Measurements from ENCODE around the gene DLG5. TPM values are rescaled to one million over a fixed set of nuclear protein-coding genes. Genes with fewer than 3 reads are reported as not detected.

Gene DLG5
- total and polyA plus RNA-seq, 10 of the 15 experiments (the other 5 are each of a cell fraction or from before 2014, with no cell fraction given), result 0.18 to 6.6 (median 2.7) TPM

GRCh38 chr10:77819210-77820112 lies 107.1 kb downstream of the DLG5 start (continued):
- TF ChIP-seq MYB (IDR thresholded peaks at IDR 0.05; ENCODE audit: borderline replicate concordance, low read depth, low read length) (no peak), POU2F2 (IDR thresholded peaks at IDR 0.05; ENCODE audit: borderline replicate concordance, low read depth, low read length) (no peak)

GRCh38 chr10:77818378-77818777 lies 108.2 kb downstream of the DLG5 start:
- Histone ChIP-seq H3K27me3 (replicated peaks in 1 of 2; ENCODE audit: control insufficient read depth in 2 of 2, insufficient read depth in 2 of 2, low read length in 1 of 2) (no peaks in the 10 kb centered on the region), H3K79me2 (ENCODE audit: control insufficient read depth, insufficient read depth, low read length) (no peaks in the 10 kb centered on the region), H4K20me1 (ENCODE audit: control insufficient read depth, insufficient read depth) (no peaks in the 10 kb centered on the region), H2AFZ (ENCODE audit: control insufficient read depth, low read depth, low read length) (no peak overlapping the region), H3K4me3 (no peak overlapping the region), H3K9me3 (replicated peaks; ENCODE audit: control insufficient read depth, insufficient read depth, low read length) (no peaks in the 10 kb centered on the region), H3K4me1 (ENCODE audit: control insufficient read depth, insufficient read depth, low read length) (no peaks in the 10 kb centered on the region), H3K27ac (ENCODE audit: control insufficient read depth, insufficient read depth) (no peak overlapping the region), H3K4me2 (ENCODE audit: control insufficient read depth, insufficient read depth) (no peak overlapping the region), H3K36me3 (ENCODE audit: control insufficient read depth in 2 of 2, insufficient read depth in 2 of 2, low read length in 1 of 2) (peaks cover 0 to 3% of the 10 kb centered on the region in 2 experiments; a peak in 2 of 4 replicates), H3K9ac (ENCODE audit: control insufficient read depth, insufficient read depth, low read length) (no peak overlapping the region)
- FAIRE-seq (no peak), ATAC-seq (no peak), DNase-seq (ENCODE audit: low read depth, low spot score) (no peak)
- ChIA-PET CTCF (interaction anchor here (0.7 to 2.1 kb wide), 2 partner anchors 19 to 427 kb away, joined by 3 to 6 read pairs; no protein-coding TSS in a partner anchor), POLR2A (no interaction called here), RAD21 (ENCODE audit: unreplicated experiment) (no interaction called here), SMC1A (ENCODE audit: uncharacterized antibody, unreplicated experiment) (interaction anchor here (1.6 kb wide), 1 partner anchor 18 kb away, joined by 5 read pairs; no protein-coding TSS in a partner anchor)
- no TSS peak for BruUV-seq (replicated peaks)
- no peak for TF ChIP-seq PAX8 (IDR thresholded peaks at IDR 0.05)
- no peak for TF ChIP-seq MAX (IDR thresholded peaks at IDR 0.05; ENCODE audit: low read depth, low read length)
- TF ChIP-seq STAT3 (IDR thresholded peaks at IDR 0.05; ENCODE audit: low read depth, low read length), result no peak
- TF ChIP-seq PAX5 (IDR thresholded peaks at IDR 0.05; ENCODE audit: borderline replicate concordance, low read depth, low read length), result no peak
- no peak for TF ChIP-seq DPF2 (IDR thresholded peaks at IDR 0.05)
- no peak for TF ChIP-seq SMARCA5 (IDR thresholded peaks at IDR 0.05)
- TF ChIP-seq LARP7 (IDR thresholded peaks at IDR 0.05), result no peak
- TF ChIP-seq WRNIP1 (IDR thresholded peaks at IDR 0.05; ENCODE audit: borderline replicate concordance, low read depth, low read length), result no peak
- in situ Hi-C loops (cut with MboI), result no loop called here
- WGBS (ENCODE audit: insufficient coverage, insufficient replicate concordance, low lambda C conversion rate, missing lambda C conversion rate), result 93% methylated on average over 4 of the region's 4 CpGs
- intact Hi-C loops (cut with micrococcal nuclease; ENCODE audit: unreplicated experiment), result no loop called here
